ENCODE results near the gene MCHR1. TPM values are rescaled to one million over a fixed set of nuclear protein-coding genes. Genes with fewer than 3 reads are reported as not detected.
A peak's percentile ranks its signal among the peaks of the same experiment; 100 is the strongest.

MCHR1 gene
- total and polyA plus RNA-seq, 9 of the 15 experiments (the other 6 are each of a cell fraction or from before 2014, with no cell fraction given): 0.03 to 0.50 TPM; not detected in 7

- TF ChIP-seq ZFP91 (CRISPR knock-in tag; IDR thresholded peaks at IDR 0.05) (no peak), TOE1 (IDR thresholded peaks at IDR 0.05; ENCODE audit: borderline replicate concordance) (no peak), TOE1 (CRISPR knock-in tag; IDR thresholded peaks at IDR 0.05; ENCODE audit: borderline replicate concordance, low read depth) (no peak), ESRRA (IDR thresholded peaks at IDR 0.05; ENCODE audit: borderline replicate concordance, low read depth) (no peak), NFXL1 (CRISPR knock-in tag; IDR thresholded peaks at IDR 0.05) (no peak), RFX7 (CRISPR knock-in tag; IDR thresholded peaks at IDR 0.05) (no peak), DMBX1 (CRISPR knock-in tag; IDR thresholded peaks at IDR 0.05; ENCODE audit: borderline replicate concordance) (no peak), ZNF584 (CRISPR knock-in tag; IDR thresholded peaks at IDR 0.05; ENCODE audit: low read depth) (no peak), MEIS2 (IDR thresholded peaks at IDR 0.05; ENCODE audit: partially characterized antibody) (peak; percentile 76), RBBP5 (IDR thresholded peaks at IDR 0.05; ENCODE audit: borderline replicate concordance, insufficient read depth, low read length, poor library complexity, severe bottlenecking) (no peak), HMGN3 (IDR thresholded peaks at IDR 0.05; ENCODE audit: borderline replicate concordance, extremely low read depth, insufficient read length, low read depth, low read length) (no peak), GTF2E2 (tag; IDR thresholded peaks at IDR 0.05) (no peak), NBN (IDR thresholded peaks at IDR 0.05; ENCODE audit: low read depth) (no peak), ZBTB5 (IDR thresholded peaks at IDR 0.05) (no peak), SAP30 (IDR thresholded peaks at IDR 0.05; ENCODE audit: borderline replicate concordance, insufficient read depth, low read depth, low read length, poor library complexity, severe bottlenecking) (no peak), ZNF3 (CRISPR knock-in tag; IDR thresholded peaks at IDR 0.05) (no peak), ZNF263 (CRISPR knock-in tag; IDR thresholded peaks at IDR 0.05; ENCODE audit: borderline replicate concordance) (no peak), MBD1 (CRISPR knock-in tag; IDR thresholded peaks at IDR 0.05) (no peak), MXI1 (IDR thresholded peaks at IDR 0.05; ENCODE audit: low read depth, low read length) (no peak), C11orf30 (IDR thresholded peaks at IDR 0.05; ENCODE audit: low read depth) (peak; percentile 37; the same call in 1 of the 2 replicates), HBP1 (CRISPR knock-in tag; IDR thresholded peaks at IDR 0.05) (no peak), SAFB2 (IDR thresholded peaks at IDR 0.05; ENCODE audit: borderline replicate concordance, low read depth, low read length, severe bottlenecking) (no peak)
These were observed 42.0 kb downstream of the MCHR1 start (continued) for GRCh38 chr22:40721266-40721665.

All from K562 (cell line).